Measurements from ENCODE around the gene ASIC1. TPM values are rescaled to one million over a fixed set of nuclear protein-coding genes. Genes with fewer than 3 reads are reported as not detected.

The ASIC1 gene
- total and polyA plus RNA-seq, 7 donors = 0.20 to 0.82 (median 0.32) TPM

DNA sequence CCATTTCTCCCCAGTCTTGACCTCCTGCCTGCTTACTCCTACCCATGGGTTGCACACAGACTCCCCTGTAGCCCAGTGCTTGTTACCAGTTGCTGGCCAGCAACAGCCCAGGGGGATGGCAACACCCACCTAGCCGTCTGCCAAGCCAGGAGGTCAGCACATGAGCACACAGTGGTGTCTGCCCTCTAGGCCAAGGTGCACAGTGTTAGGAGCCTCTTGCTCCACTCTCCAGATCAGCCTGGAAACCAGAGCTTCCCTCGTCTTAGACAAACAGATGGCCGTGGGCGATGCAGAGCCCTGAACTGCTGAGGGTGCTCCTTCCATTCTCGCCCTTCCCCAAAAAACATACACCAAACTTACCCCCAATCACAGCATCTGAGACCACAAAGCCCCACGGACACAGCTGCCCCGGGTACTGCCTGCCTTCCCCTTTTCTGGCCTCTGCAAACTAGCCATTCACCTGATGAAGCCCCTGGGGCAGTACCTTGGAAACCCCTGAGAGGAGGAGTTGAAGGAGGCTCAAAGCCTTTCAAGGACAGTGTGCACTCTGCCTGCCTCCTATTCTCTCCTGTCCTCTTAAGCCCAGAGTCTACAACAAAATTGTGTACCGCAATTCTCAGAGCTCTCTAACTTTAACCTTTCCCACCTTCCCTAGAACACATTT, 45.4 kb downstream of the ASIC1 start:
- peaks cover 25% of the 10 kb centered on the region for H3K4me1 ChIP-seq
- H3K27ac ChIP-seq = peak overlapping the region; percentile 79
- intact Hi-C loops (cut with DNase I) = no loop called here
- H3K9me3 ChIP-seq = no peaks in the 10 kb centered on the region
- TF ChIP-seq, protein P1, sequence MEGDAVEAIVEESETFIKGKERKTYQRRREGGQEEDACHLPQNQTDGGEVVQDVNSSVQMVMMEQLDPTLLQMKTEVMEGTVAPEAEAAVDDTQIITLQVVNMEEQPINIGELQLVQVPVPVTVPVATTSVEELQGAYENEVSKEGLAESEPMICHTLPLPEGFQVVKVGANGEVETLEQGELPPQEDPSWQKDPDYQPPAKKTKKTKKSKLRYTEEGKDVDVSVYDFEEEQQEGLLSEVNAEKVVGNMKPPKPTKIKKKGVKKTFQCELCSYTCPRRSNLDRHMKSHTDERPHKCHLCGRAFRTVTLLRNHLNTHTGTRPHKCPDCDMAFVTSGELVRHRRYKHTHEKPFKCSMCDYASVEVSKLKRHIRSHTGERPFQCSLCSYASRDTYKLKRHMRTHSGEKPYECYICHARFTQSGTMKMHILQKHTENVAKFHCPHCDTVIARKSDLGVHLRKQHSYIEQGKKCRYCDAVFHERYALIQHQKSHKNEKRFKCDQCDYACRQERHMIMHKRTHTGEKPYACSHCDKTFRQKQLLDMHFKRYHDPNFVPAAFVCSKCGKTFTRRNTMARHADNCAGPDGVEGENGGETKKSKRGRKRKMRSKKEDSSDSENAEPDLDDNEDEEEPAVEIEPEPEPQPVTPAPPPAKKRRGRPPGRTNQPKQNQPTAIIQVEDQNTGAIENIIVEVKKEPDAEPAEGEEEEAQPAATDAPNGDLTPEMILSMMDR (IDR thresholded peaks at IDR 0.05) = no peak
- DNase-seq (peak; percentile 34 to 67), ATAC-seq (peak in 2 of 4 donors; percentile 13 to 27)
- H3K27me3 ChIP-seq (ENCODE audit: insufficient read depth in 3 of 3, low read length in 2 of 3) = no peaks in the 10 kb centered on the region
- peaks cover 10 to 48% of the 10 kb centered on the region in 2 donors for H3K36me3 ChIP-seq (ENCODE audit: insufficient read depth in 1 of 2, low read depth in 1 of 2)
- WGBS, 3 donors = 46 to 57% (median 47%) methylated on average over 8 of the region's 8 CpGs
- no peak overlapping the region for H3K4me3 ChIP-seq

GRCh38 chr12:50103351-50103750, 46.0 kb downstream of the ASIC1 start:
- TF ChIP-seq, protein P1 (IDR thresholded peaks at IDR 0.05) = no peak
- peaks cover 9 to 48% of the 10 kb centered on the region in 2 donors for H3K36me3 ChIP-seq (ENCODE audit: insufficient read depth in 1 of 2, low read depth in 1 of 2)
- peak overlapping the region; percentile 79 for H3K27ac ChIP-seq
- intact Hi-C loops (cut with DNase I) = no loop called here
- H3K9me3 ChIP-seq = no peaks in the 10 kb centered on the region
- peak overlapping the region; percentile 67 for H3K4me3 ChIP-seq
- ATAC-seq (no peak), DNase-seq (no peak)
- WGBS, 3 donors = 90 to 94% (median 91%) methylated on average over 2 of the region's 2 CpGs
- peaks cover 31% of the 10 kb centered on the region for H3K4me1 ChIP-seq
- H3K27me3 ChIP-seq (ENCODE audit: insufficient read depth in 3 of 3, low read length in 2 of 3) = no peaks in the 10 kb centered on the region

DNA sequence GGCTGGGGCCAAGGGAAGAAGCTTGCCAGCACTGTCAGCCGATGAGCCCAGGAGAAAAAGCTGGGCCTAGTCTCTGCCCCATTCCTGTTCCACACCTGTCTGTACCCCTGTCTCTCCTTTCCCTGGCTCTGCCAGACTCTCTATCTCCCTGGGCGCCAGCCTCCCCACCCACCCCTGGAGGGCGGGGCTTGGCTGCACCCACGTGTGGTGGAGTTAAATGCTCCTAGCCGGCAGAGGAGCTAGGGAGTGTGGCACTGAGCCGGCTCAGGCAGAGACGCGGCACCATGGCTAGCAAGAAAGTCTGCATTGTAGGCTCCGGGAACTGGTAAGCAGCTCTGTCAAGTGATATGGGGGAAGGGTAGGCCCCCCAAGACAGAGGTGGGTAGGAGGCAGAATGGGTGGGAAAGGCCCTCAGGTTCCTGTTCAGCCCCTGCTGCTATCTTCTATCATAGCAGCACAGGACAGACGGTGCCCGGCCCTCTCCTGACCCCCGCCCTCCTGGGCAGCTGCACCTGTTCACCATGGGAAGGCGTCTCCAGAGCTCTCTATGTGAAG, 46.4 kb downstream of the ASIC1 start, which contains the start of gene GPD1:
GPD1 (plus strand) TSS at position 242 of the 555 bp plus-strand sequence; CDS start at position 285, 43 bp downstream.
- ATAC-seq = peak; percentile 89 to 91 (median 90)
- Histone ChIP-seq H3K4me1 (peaks cover 36% of the 10 kb centered on the region), H3K27ac (peak within 1 kb of the TSS; percentile 79), H3K9me3 (no peaks in the 10 kb centered on the region), H3K4me3 (peak within 1 kb of the TSS; percentile 67), H3K27me3 (ENCODE audit: insufficient read depth in 3 of 3, low read length in 2 of 3) (no peaks in the 10 kb centered on the region), H3K36me3 (ENCODE audit: insufficient read depth in 1 of 2, low read depth in 1 of 2) (peaks cover 4 to 48% of the 10 kb centered on the region in 2 donors)
- 14 to 20% (median 15%) methylated on average over 13 of the region's 13 CpGs for WGBS, 3 donors
- intact Hi-C loops (cut with DNase I) = no loop called here
- TF ChIP-seq, protein P1 (IDR thresholded peaks at IDR 0.05) = no peak
- peak; percentile 70 to 86 for DNase-seq

DNA sequence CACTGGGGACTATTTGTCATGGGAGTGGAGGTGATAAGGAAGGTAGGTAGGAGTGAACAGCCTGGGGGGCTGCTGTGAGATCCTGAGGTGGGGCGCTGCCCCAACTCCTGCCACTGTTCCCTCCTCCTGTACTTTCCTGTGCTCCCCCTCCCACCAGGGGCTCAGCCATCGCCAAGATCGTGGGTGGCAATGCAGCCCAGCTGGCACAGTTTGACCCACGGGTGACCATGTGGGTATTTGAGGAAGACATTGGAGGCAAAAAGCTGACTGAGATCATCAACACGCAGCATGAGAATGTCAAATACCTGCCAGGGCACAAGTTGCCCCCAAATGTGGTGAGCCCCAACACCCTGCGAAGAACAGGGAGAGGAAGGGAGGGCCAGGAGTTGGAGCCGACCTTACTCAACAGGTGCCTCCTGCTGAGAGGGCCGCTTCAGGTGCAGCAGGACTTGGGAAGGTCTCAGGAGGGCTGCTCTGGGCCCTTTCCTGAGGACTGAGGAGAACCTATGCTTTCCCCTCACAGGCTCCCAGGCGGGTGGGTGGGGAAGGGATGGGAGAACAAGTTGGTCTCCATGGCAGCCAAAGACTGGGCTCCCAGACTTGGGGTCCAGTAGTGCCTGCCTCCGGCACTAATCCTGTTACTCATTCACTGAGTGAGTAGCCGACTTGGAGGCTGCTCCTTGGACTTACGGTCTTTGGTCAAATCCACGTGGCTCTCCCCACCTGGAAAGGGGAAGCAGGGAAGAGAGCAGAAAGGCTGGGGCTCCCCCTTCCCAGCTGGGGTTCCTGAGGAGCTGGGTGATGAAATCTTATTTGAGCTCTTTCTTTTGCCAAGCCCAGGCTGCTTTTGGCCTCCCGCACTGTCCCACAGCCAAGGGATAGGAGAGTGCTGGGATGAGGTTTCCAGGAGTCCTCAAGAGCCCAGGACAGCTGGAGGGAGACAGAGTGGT, 47.3 kb downstream of the ASIC1 start:
- intact Hi-C loops (cut with DNase I) = no loop called here
- H3K27me3 ChIP-seq (ENCODE audit: insufficient read depth in 3 of 3, low read length in 2 of 3) = no peaks in the 10 kb centered on the region
- H3K4me3 ChIP-seq = peak overlapping the region; percentile 67
- H3K4me1 ChIP-seq = peaks cover 44% of the 10 kb centered on the region
- DNase-seq (peak; percentile 63 to 77), ATAC-seq (peak; percentile 40 to 62 (median 50))
- WGBS, 3 donors = 28 to 48% (median 32%) methylated on average over 14 of the region's 14 CpGs
- peaks cover 0 to 43% of the 10 kb centered on the region in 2 donors for H3K36me3 ChIP-seq (ENCODE audit: insufficient read depth in 1 of 2, low read depth in 1 of 2)
- TF ChIP-seq, protein P1 (IDR thresholded peaks at IDR 0.05) = no peak
- H3K27ac ChIP-seq = peak overlapping the region; percentile 79
- no peaks in the 10 kb centered on the region for H3K9me3 ChIP-seq
